Natural killer cell (primary cell): ENCODE data around the gene TRAF3IP3. TPM values are rescaled to one million over a fixed set of nuclear protein-coding genes. Genes with fewer than 3 reads are reported as not detected.

Source experiments
- ATAC-seq, 3 donors: fragments of 150-1000 bp in 2 of 3; fragments of 200-7000 bp in 1 of 3; cut with Tn5 transposase; 1 replicate in 1 of 3; 2 replicates in 2 of 3; pipeline ENCODE4 v1.10.0; 2021; ENCODE audit warnings: mild to moderate bottlenecking in 2 of 3, moderate library complexity in 2 of 3
- DNase-seq, 2 donors: peaks; one replicate each; pipeline versions ENCODE4 v3.0.0 to v3.0.0-alpha.2; 2013 to 2021; ENCODE audit warnings: mixed read lengths in 1 of 2
- H3K27ac ChIP-seq: one replicate; pipeline ENCODE4 v1.5.1; 2013; ENCODE audit warnings: mild to moderate bottlenecking, low read length
- H3K27me3 ChIP-seq: one replicate; pipeline ENCODE4 v1.6.1; 2013; ENCODE audit warnings: low read length; ENCODE audit not compliant: control insufficient read depth, insufficient read depth
- H3K36me3 ChIP-seq: one replicate; pipeline ENCODE4 v1.6.1; 2013; ENCODE audit warnings: low read length; ENCODE audit not compliant: control insufficient read depth, insufficient read depth
- H3K4me1 ChIP-seq: one replicate; pipeline ENCODE4 v1.6.1; 2013; ENCODE audit warnings: low read length; ENCODE audit not compliant: control insufficient read depth, insufficient read depth
- H3K4me3 ChIP-seq: one replicate; pipeline ENCODE4 v1.5.1; 2013; ENCODE audit warnings: low read length
- H3K9me3 ChIP-seq: one replicate; pipeline ENCODE4 v1.6.1; 2013; ENCODE audit warnings: low read length; ENCODE audit not compliant: control insufficient read depth, insufficient read depth
- H3K27ac Mint-ChIP-seq, 2 donors: one replicate each; pipeline ENCODE4 v1.8.0; 2022; ENCODE audit warnings: mild to moderate bottlenecking in 2 of 2, mixed read lengths in 2 of 2, moderate library complexity in 1 of 2
- H3K27me3 Mint-ChIP-seq, 2 donors: one replicate each; pipeline ENCODE4 v1.8.0; 2022; ENCODE audit warnings: low read depth in 2 of 2, mixed read lengths in 2 of 2
- H3K36me3 Mint-ChIP-seq: one replicate; pipeline ENCODE4 v1.8.0; 2022; ENCODE audit warnings: mixed read lengths
- H3K4me1 Mint-ChIP-seq, 2 donors: one replicate each; pipeline ENCODE4 v1.8.0; 2022; ENCODE audit warnings: mixed read lengths in 2 of 2
- H3K4me3 Mint-ChIP-seq: one replicate; pipeline ENCODE4 v1.8.0; 2022; ENCODE audit warnings: mild to moderate bottlenecking, moderate library complexity, mixed read lengths
- H3K9me3 Mint-ChIP-seq, 2 donors: one replicate each; pipeline ENCODE4 v1.8.0; 2022; ENCODE audit warnings: mixed read lengths in 2 of 2
- WGBS: methylation state at CpG from one replicate; pipeline ENCODE4 v1.1.7; 2013; ENCODE audit warnings: missing lambda C conversion rate; ENCODE audit not compliant: insufficient coverage; 5-methylcytosine and 5-hydroxymethylcytosine counted together
- intact Hi-C: fragments of 100-400 bp; cut with micrococcal nuclease; formaldehyde crosslinking; loops from one replicate; pipeline ENCODE4 v1.14.2; 2022
- total RNA-seq, 4 donors: library from RNA; stranded (reverse); fragments of 120-200 nt in 1 of 4; gene quantifications; one replicate each; pipeline versions ENCODE4 v1.2.3 to v1.2.4, GENCODE V29; 2013 to 2022
- TF ChIP-seq, protein P1 (sequence below): fragments of 200-600 bp; IDR thresholded peaks from one replicate; pipeline ENCODE4 v1.8.0; 2022; ENCODE audit warnings: antibody characterized with exemption

TRAF3IP3 gene
- total RNA-seq, 3 donors from 2014 or later (not counting 1 experiment from before 2014, with no cell fraction given), result 273 to 354 (median 287) TPM

DNA sequence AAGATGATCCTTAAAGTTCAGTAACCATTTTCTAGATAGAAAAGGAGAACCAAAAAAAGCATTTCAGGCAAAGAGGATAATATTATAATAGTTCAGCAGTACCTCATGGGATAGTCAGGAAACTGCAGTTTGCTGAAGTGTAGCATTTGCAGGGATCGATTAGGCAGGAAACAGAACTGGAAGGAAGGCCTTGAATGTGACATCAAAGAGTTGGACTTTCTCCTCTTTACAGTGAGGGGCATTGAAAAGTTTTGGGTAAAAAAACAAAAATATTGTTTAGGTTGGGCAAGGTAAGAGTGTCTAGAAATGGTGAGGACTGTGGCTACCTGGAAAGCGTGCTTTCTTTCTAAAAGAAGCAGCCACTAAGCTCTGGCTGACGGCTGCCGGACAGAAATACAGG lies 58.0 kb downstream of the TRAF3IP3 start:
- H3K4me3 Mint-ChIP-seq, result no peak overlapping the region
- no peaks in the 10 kb centered on the region for H3K9me3 Mint-ChIP-seq
- Histone ChIP-seq H3K27me3 (peaks cover 5% of the 10 kb centered on the region), H3K36me3 (no peaks in the 10 kb centered on the region), H3K27ac (no peak overlapping the region), H3K9me3 (no peaks in the 10 kb centered on the region), H3K4me3 (no peak overlapping the region), H3K4me1 (no peaks in the 10 kb centered on the region)
- no peaks in the 10 kb centered on the region for H3K4me1 Mint-ChIP-seq
- intact Hi-C loops, result no loop called here
- DNase-seq (no peak), ATAC-seq (no peak)
- H3K36me3 Mint-ChIP-seq, result no peaks in the 10 kb centered on the region
- peaks cover 2 to 4% of the 10 kb centered on the region in 2 donors for H3K27me3 Mint-ChIP-seq
- 90% methylated on average over 4 of the region's 4 CpGs for WGBS
- TF ChIP-seq, protein P1, sequence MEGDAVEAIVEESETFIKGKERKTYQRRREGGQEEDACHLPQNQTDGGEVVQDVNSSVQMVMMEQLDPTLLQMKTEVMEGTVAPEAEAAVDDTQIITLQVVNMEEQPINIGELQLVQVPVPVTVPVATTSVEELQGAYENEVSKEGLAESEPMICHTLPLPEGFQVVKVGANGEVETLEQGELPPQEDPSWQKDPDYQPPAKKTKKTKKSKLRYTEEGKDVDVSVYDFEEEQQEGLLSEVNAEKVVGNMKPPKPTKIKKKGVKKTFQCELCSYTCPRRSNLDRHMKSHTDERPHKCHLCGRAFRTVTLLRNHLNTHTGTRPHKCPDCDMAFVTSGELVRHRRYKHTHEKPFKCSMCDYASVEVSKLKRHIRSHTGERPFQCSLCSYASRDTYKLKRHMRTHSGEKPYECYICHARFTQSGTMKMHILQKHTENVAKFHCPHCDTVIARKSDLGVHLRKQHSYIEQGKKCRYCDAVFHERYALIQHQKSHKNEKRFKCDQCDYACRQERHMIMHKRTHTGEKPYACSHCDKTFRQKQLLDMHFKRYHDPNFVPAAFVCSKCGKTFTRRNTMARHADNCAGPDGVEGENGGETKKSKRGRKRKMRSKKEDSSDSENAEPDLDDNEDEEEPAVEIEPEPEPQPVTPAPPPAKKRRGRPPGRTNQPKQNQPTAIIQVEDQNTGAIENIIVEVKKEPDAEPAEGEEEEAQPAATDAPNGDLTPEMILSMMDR, result no peak
- no peak overlapping the region for H3K27ac Mint-ChIP-seq

DNA sequence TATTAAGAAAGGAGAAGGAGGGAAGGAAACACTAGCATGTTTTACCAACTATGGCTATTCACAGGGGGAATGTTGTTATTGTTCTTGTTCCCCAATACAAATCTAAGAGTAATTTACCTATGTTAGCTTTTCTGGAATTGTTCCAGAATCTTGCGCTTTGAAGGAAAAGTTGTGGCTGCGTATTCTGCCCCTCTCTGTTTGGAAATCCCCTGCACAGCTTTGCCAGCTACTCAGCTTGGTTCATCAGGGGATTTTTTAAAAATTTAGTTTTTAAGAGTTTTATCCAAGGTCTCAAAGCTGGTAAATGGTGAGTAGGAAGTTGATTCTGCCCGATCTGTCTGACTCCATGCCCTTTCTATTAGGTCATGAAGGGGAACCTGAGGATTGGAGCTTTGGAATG lies 59.6 kb downstream of the TRAF3IP3 start:
- H3K4me3 ChIP-seq, result no peak overlapping the region
- no peaks in the 10 kb centered on the region for H3K36me3 Mint-ChIP-seq
- no peak for ATAC-seq
- H3K27ac Mint-ChIP-seq, result no peak overlapping the region
- peak in 1 of 2 donors; percentile 60 for DNase-seq
- no peaks in the 10 kb centered on the region for H3K4me1 Mint-ChIP-seq
- TF ChIP-seq, protein P1, result no peak
- no peak overlapping the region for H3K27ac ChIP-seq
- H3K9me3 Mint-ChIP-seq, result no peaks in the 10 kb centered on the region
- H3K27me3 ChIP-seq, result peaks cover 5% of the 10 kb centered on the region
- no peak overlapping the region for H3K4me3 Mint-ChIP-seq
- H3K27me3 Mint-ChIP-seq, result peaks cover 8 to 15% of the 10 kb centered on the region in 2 donors
- no peaks in the 10 kb centered on the region for H3K36me3 ChIP-seq
- intact Hi-C loops, result no loop called here
- H3K4me1 ChIP-seq, result no peaks in the 10 kb centered on the region
- 80% methylated on average over 3 of the region's 3 CpGs for WGBS
- no peaks in the 10 kb centered on the region for H3K9me3 ChIP-seq

DNA sequence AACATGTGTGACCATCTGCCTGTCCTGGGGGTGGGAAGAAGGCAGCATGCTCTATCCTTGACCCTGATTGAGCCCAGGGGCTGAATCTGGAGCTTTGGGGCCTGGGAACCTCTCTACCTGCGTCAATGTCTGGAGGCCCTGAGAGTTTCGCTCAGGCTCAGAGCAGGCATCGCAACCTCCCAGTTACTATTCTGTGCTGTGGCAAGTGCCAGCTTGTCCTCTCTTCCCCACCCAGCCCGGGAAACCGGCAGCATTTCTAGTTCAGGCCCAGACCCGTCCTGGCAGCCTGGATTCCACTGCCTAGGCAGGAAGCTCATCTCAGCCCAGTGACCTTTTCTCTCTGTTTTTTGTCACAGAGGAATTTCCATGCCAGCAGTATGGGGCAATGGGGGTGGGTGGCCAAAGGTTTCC lies 60.1 kb downstream of the TRAF3IP3 start:
- ATAC-seq (no peak), DNase-seq (no peak)
- H3K4me1 Mint-ChIP-seq, result no peaks in the 10 kb centered on the region
- 79% methylated on average over 6 of the region's 6 CpGs for WGBS
- TF ChIP-seq, protein P1, result no peak
- Histone ChIP-seq H3K4me1 (no peaks in the 10 kb centered on the region), H3K4me3 (no peak overlapping the region), H3K27ac (no peak overlapping the region), H3K36me3 (no peaks in the 10 kb centered on the region), H3K9me3 (no peaks in the 10 kb centered on the region), H3K27me3 (peaks cover 7% of the 10 kb centered on the region)
- H3K36me3 Mint-ChIP-seq, result no peaks in the 10 kb centered on the region
- H3K4me3 Mint-ChIP-seq, result no peak overlapping the region
- intact Hi-C loops, result no loop called here
- H3K27me3 Mint-ChIP-seq, result peaks cover 13 to 20% of the 10 kb centered on the region in 2 donors
- no peaks in the 10 kb centered on the region for H3K9me3 Mint-ChIP-seq
- H3K27ac Mint-ChIP-seq, result no peak overlapping the region

DNA sequence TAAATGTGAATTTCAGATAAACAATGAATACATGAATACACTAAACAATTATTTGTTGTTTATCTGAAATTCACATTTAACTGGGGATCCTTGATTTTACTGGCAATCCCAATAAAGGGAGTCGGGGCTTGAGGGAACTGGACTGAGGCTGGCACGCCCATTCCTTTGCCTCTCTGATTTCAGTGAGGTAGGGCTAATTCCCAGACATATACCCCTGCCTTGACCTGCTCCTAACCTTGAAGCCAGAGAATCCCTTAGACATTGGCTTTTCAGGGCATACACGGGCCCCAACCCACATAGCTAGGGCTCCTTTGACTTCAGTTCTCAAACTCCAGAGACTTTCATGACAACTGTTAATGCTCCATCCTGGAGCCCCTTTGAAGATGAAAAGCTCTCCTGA lies 61.1 kb downstream of the TRAF3IP3 start:
- DNase-seq (no peak), ATAC-seq (no peak)
- Histone ChIP-seq H3K27me3 (peaks cover 7% of the 10 kb centered on the region), H3K4me1 (no peaks in the 10 kb centered on the region), H3K27ac (no peak overlapping the region), H3K4me3 (no peak overlapping the region), H3K9me3 (no peaks in the 10 kb centered on the region), H3K36me3 (no peaks in the 10 kb centered on the region)
- WGBS, result 60% methylated on average over 3 of the region's 3 CpGs
- TF ChIP-seq, protein P1, result no peak
- intact Hi-C loops, result no loop called here
- Mint-ChIP-seq H3K36me3 (no peaks in the 10 kb centered on the region), H3K4me3 (no peak overlapping the region), H3K4me1 (no peaks in the 10 kb centered on the region), H3K27ac (no peak overlapping the region), H3K27me3 (peaks cover 17 to 27% of the 10 kb centered on the region in 2 donors), H3K9me3 (no peaks in the 10 kb centered on the region)
